ENCODE measurements around the gene PLRG1. TPM values are rescaled to one million over a fixed set of nuclear protein-coding genes. Genes with fewer than 3 reads are reported as not detected.

PLRG1 gene
- total and polyA plus RNA-seq, 2 donors (not counting 1 experiment from before 2014, with no cell fraction given), result 72.5 to 101 TPM

GRCh38 chr4:154490583-154491340, 59.4 kb downstream of the PLRG1 start:
- peak overlapping the region; percentile 9 for H2AFZ ChIP-seq (ENCODE audit: low read length)
- no peaks in the 10 kb centered on the region for H3K9me3 ChIP-seq (ENCODE audit: control insufficient read depth, insufficient read depth, low read depth, low read length)
- no peaks in the 10 kb centered on the region for H3K36me3 ChIP-seq (ENCODE audit: control insufficient read depth, insufficient read depth, low read length)
- TF ChIP-seq CTCF (conservative IDR thresholded peaks at IDR 0.05 in 1 of 2, IDR thresholded peaks at IDR 0.05 in 1 of 2; ENCODE audit: low read depth in 1 of 2, low read length in 2 of 2) (no peak), EZH2 (IDR thresholded peaks at IDR 0.05; ENCODE audit: low read length, missing control alignments) (peak; percentile 80)
- no peaks in the 10 kb centered on the region for H4K20me1 ChIP-seq (ENCODE audit: control insufficient read depth, extremely low read depth, insufficient read depth, low read length)
- no peaks in the 10 kb centered on the region for H3K4me1 ChIP-seq (ENCODE audit: control insufficient read depth, extremely low read depth, insufficient read depth, low read length)
- H3K79me2 ChIP-seq (ENCODE audit: control insufficient read depth, insufficient read depth, low read length), result no peaks in the 10 kb centered on the region
- H3K27ac ChIP-seq (ENCODE audit: insufficient read depth, low read length), result no peak overlapping the region
- peaks cover 8% of the 10 kb centered on the region for H3K27me3 ChIP-seq (ENCODE audit: control insufficient read depth, insufficient read depth, low read length)
- no peak overlapping the region for H3K9ac ChIP-seq (ENCODE audit: insufficient read depth, low read length)
- DNase-seq (ENCODE audit: low read depth in 2 of 2), result no peak
- peak overlapping the region in 2 of 4 experiments; percentile 19 to 36 for H3K4me3 ChIP-seq (replicated peaks in 1 of 4; ENCODE audit: control extremely low read depth in 1 of 4, insufficient read depth in 1 of 4, low read depth in 3 of 4, low read length in 4 of 4)
- H3K4me2 ChIP-seq (ENCODE audit: extremely low read depth, insufficient read depth, low read length), result peak overlapping the region; percentile 62

- peaks cover 8% of the 10 kb centered on the region for H3K27me3 ChIP-seq (ENCODE audit: control insufficient read depth, insufficient read depth, low read length)
- no peak overlapping the region for H3K27ac ChIP-seq (ENCODE audit: insufficient read depth, low read length)
- DNase-seq (ENCODE audit: low read depth in 2 of 2), result no peak
- no peaks in the 10 kb centered on the region for H4K20me1 ChIP-seq (ENCODE audit: control insufficient read depth, extremely low read depth, insufficient read depth, low read length)
- no peaks in the 10 kb centered on the region for H3K9me3 ChIP-seq (ENCODE audit: control insufficient read depth, insufficient read depth, low read depth, low read length)
- TF ChIP-seq EZH2 (IDR thresholded peaks at IDR 0.05; ENCODE audit: low read length, missing control alignments), result no peak
- no peaks in the 10 kb centered on the region for H3K36me3 ChIP-seq (ENCODE audit: control insufficient read depth, insufficient read depth, low read length)
- H3K79me2 ChIP-seq (ENCODE audit: control insufficient read depth, insufficient read depth, low read length), result no peaks in the 10 kb centered on the region
- no peak overlapping the region for H3K4me2 ChIP-seq (ENCODE audit: extremely low read depth, insufficient read depth, low read length)
- no peak overlapping the region for H3K4me3 ChIP-seq (replicated peaks in 1 of 4; ENCODE audit: control extremely low read depth in 1 of 4, insufficient read depth in 1 of 4, low read depth in 3 of 4, low read length in 4 of 4)
- H3K9ac ChIP-seq (ENCODE audit: insufficient read depth, low read length), result no peak overlapping the region
- no peak overlapping the region for H2AFZ ChIP-seq (ENCODE audit: low read length)
- H3K4me1 ChIP-seq (ENCODE audit: control insufficient read depth, extremely low read depth, insufficient read depth, low read length), result no peaks in the 10 kb centered on the region
Measured at GRCh38 chr4:154490234-154490582, 60.0 kb downstream of the PLRG1 start.

GRCh38 chr4:154489558-154490233, 60.5 kb downstream of the PLRG1 start:
- no peak for DNase-seq (ENCODE audit: low read depth in 2 of 2)
- H2AFZ ChIP-seq (ENCODE audit: low read length), result no peak overlapping the region
- no peaks in the 10 kb centered on the region for H3K79me2 ChIP-seq (ENCODE audit: control insufficient read depth, insufficient read depth, low read length)
- peaks cover 8% of the 10 kb centered on the region for H3K27me3 ChIP-seq (ENCODE audit: control insufficient read depth, insufficient read depth, low read length)
- TF ChIP-seq EZH2 (IDR thresholded peaks at IDR 0.05; ENCODE audit: low read length, missing control alignments), result no peak
- TF ChIP-seq CTCF (conservative IDR thresholded peaks at IDR 0.05 in 1 of 2, IDR thresholded peaks at IDR 0.05 in 1 of 2; ENCODE audit: low read depth in 1 of 2, low read length in 2 of 2), result no peak
- H3K36me3 ChIP-seq (ENCODE audit: control insufficient read depth, insufficient read depth, low read length), result no peaks in the 10 kb centered on the region
- H3K9me3 ChIP-seq (ENCODE audit: control insufficient read depth, insufficient read depth, low read depth, low read length), result no peaks in the 10 kb centered on the region
- H3K9ac ChIP-seq (ENCODE audit: insufficient read depth, low read length), result no peak overlapping the region
- no peak overlapping the region for H3K4me3 ChIP-seq (replicated peaks in 1 of 4; ENCODE audit: control extremely low read depth in 1 of 4, insufficient read depth in 1 of 4, low read depth in 3 of 4, low read length in 4 of 4)
- H3K4me2 ChIP-seq (ENCODE audit: extremely low read depth, insufficient read depth, low read length), result no peak overlapping the region
- no peak overlapping the region for H3K27ac ChIP-seq (ENCODE audit: insufficient read depth, low read length)
- no peaks in the 10 kb centered on the region for H4K20me1 ChIP-seq (ENCODE audit: control insufficient read depth, extremely low read depth, insufficient read depth, low read length)
- H3K4me1 ChIP-seq (ENCODE audit: control insufficient read depth, extremely low read depth, insufficient read depth, low read length), result no peaks in the 10 kb centered on the region

Data from fibroblast of lung (primary cell).